ENCODE results near the gene NR4A1.
"Not testable (repeated sequence)": the region's sequence is repeated elsewhere in the genome, so short reads cannot be mapped to it uniquely, and the experiment has no call there.

Gene NR4A1

GRCh38 chr12:52097045-52097666 is 45.9 kb downstream of the NR4A1 start:
- no peak for DNase-seq (ENCODE audit: low read depth)

- DNase-seq (ENCODE audit: low read depth), result not testable (repeated sequence)
Measured at GRCh38 chr12:52104431-52105089, 53.3 kb downstream of the NR4A1 start.
